HG03442 (cell line): ENCODE data around the gene CTBP1.

Experiments used
- ATAC-seq: cut with Tn5 transposase; IDR thresholded peaks from one replicate; pipeline ENCODE4 v1.9.1; 2021; ENCODE audit warnings: mild to moderate bottlenecking, moderate library complexity; ENCODE audit not compliant: unreplicated experiment

Gene CTBP1

GRCh38 chr4:1164444-1164843, 84.5 kb downstream of the CTBP1 start:
- no peak for ATAC-seq

DNA sequence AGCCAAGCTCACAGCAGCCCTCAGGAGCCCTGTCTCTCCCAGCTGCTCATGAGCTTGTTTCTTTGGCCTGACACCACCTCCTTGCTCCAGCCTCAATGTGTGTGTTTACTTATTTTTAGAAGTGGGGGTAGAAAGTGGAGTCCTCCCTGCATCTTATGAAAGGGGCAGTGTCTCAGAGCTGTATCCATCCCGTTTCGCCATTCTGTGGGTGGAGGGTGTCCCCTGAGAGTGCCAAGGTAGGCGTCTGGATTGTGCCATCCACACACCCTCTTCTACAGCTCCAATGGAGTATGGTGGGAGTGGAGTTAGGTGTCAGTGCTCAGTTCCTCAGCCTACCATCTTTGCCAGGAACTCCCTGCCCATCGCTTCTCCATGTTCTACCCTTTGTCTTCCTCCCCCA, 84.9 kb downstream of the CTBP1 start:
- no peak for ATAC-seq
